HepG2 (cell line): Measurements from ENCODE around the gene DAZAP1. TPM values are rescaled to one million over a fixed set of nuclear protein-coding genes. Genes with fewer than 3 reads are reported as not detected.
A peak's percentile ranks its signal among the peaks of the same experiment; 100 is the strongest.

Experiments
- ETV6 ChIP-seq: sonication (generic); formaldehyde crosslinking; conservative IDR thresholded peaks from 2 replicates; pipeline ENCODE4 v1.4.0; 2020; ENCODE audit warnings: missing genetic modification reagents
- HMGA1 ChIP-seq: sonication (generic); formaldehyde crosslinking; conservative IDR thresholded peaks from 2 replicates; pipeline ENCODE4 v1.4.0; 2020; ENCODE audit warnings: missing genetic modification reagents
- JUNB ChIP-seq: sonication (generic); formaldehyde crosslinking; IDR thresholded peaks from 2 replicates; pipeline ENCODE4 v1.8.0; 2022; ENCODE audit warnings: missing genetic modification reagents, mild to moderate bottlenecking, borderline replicate concordance
- MEIS2 ChIP-seq: sonication (generic); formaldehyde crosslinking; IDR thresholded peaks from 2 replicates; pipeline ENCODE4 v1.9.0; 2021; ENCODE audit warnings: mild to moderate bottlenecking, missing genetic modification reagents
- PRDM10 ChIP-seq: sonication (generic); formaldehyde crosslinking; IDR thresholded peaks from 2 replicates; pipeline ENCODE4 v1.4.0; 2020; ENCODE audit warnings: low read depth, missing genetic modification reagents
- SNRNP70 ChIP-seq: fragments of 200-400 bp; formaldehyde crosslinking; IDR thresholded peaks from 2 replicates; pipeline ENCODE4 v1.6.1; 2017; ENCODE audit warnings: mild to moderate bottlenecking, low read depth, low read length, moderate library complexity
- SOX6 ChIP-seq, 2 experiments: fragments of 450-650 bp in 1 of 2; sonication (generic) in 1 of 2; formaldehyde crosslinking in 1 of 2; IDR thresholded peaks; 2 replicates each; pipeline versions ENCODE4 v1.4.0 to v1.6.1; 2017 to 2020; ENCODE audit warnings: antibody characterized with exemption in 1 of 2, mild to moderate bottlenecking in 1 of 2, missing genetic modification reagents in 1 of 2
- TRIM22 ChIP-seq: fragments of 450-650 bp; IDR thresholded peaks from 2 replicates; pipeline ENCODE4 v1.6.1; 2017
- YEATS4 ChIP-seq: sonication (generic); formaldehyde crosslinking; IDR thresholded peaks from 2 replicates; pipeline ENCODE4 v1.4.0; 2020; ENCODE audit warnings: missing genetic modification reagents, borderline replicate concordance
- ZBED4 ChIP-seq: sonication (generic); formaldehyde crosslinking; IDR thresholded peaks from 2 replicates; pipeline ENCODE4 v1.4.0; 2020; ENCODE audit warnings: missing genetic modification reagents, borderline replicate concordance
- ZNF282 ChIP-seq: fragments of 450-650 bp; IDR thresholded peaks from 2 replicates; pipeline ENCODE4 v1.6.1; 2018; ENCODE audit not compliant: partially characterized antibody
- ZNF512B ChIP-seq: sonication (generic); formaldehyde crosslinking; IDR thresholded peaks from 2 replicates; pipeline ENCODE4 v1.5.1; 2020; ENCODE audit warnings: missing genetic modification reagents, mild to moderate bottlenecking, borderline replicate concordance
- ZNF674 ChIP-seq: sonication (generic); formaldehyde crosslinking; IDR thresholded peaks from 2 replicates; pipeline ENCODE4 v1.5.0; 2020; ENCODE audit warnings: low read depth, mild to moderate bottlenecking, missing genetic modification reagents
- ZNF749 ChIP-seq: sonication (generic); formaldehyde crosslinking; IDR thresholded peaks from 2 replicates; pipeline ENCODE4 v1.8.0; 2022; ENCODE audit warnings: mild to moderate bottlenecking, missing genetic modification reagents, moderate library complexity, borderline replicate concordance
- ZNF777 ChIP-seq: sonication (generic); formaldehyde crosslinking; IDR thresholded peaks from 2 replicates; pipeline ENCODE4 v1.4.0; 2020; ENCODE audit warnings: missing genetic modification reagents
- polyA plus RNA-seq, 8 experiments: library from polyadenylated mRNA; depleted of rRNA in 3 of 8; stranded (reverse) in 7 of 8; unstranded in 1 of 8; fragments of >200 nt; fragmentation: Illumina TruSeq in 4 of 8; extraction: Trizol in 4 of 8; gene quantifications; 2 replicates each; pipeline versions ENCODE4 v1.2.1 to v1.2.3, GENCODE V29; 2011 to 2016; ENCODE audit warnings: low read depth in 4 of 8, missing spikeins in 1 of 8, mixed read lengths in 1 of 8; ENCODE audit not compliant: insufficient read depth in 1 of 8
- total RNA-seq, 5 experiments: library from RNA; depleted of rRNA; stranded (reverse); fragments of >200 nt; fragmentation: Illumina TruSeq; extraction: Trizol; gene quantifications; 2 replicates each; pipeline ENCODE4 v1.2.3, GENCODE V29; 2016; ENCODE audit warnings: low read depth in 1 of 5

The DAZAP1 gene
- total and polyA plus RNA-seq, 2 of the 13 experiments (the other 11 are each of a cell fraction or from before 2014, with no cell fraction given): 63.3 to 79.2 TPM

- TF ChIP-seq PRDM10: peak; percentile 89
- no peak for TF ChIP-seq SNRNP70
- no peak for TF ChIP-seq ZNF282
- TF ChIP-seq ETV6 (CRISPR knock-in tag): peak; percentile 84
- 0 out of 2 replicates have a peak, but pooled peaks have one; percentile 52 for TF ChIP-seq ZNF674 (CRISPR knock-in tag)
- peak; percentile 99 for TF ChIP-seq YEATS4
- TF ChIP-seq SOX6 (IDR thresholded peaks at IDR 0.05): no peak
- TF ChIP-seq SOX6 (CRISPR knock-in tag; IDR thresholded peaks at IDR 0.05): peak; percentile 87
- TF ChIP-seq ZNF749 (CRISPR knock-in tag): peak; percentile 68; the same call in 1 of the 2 replicates
- TF ChIP-seq ZBED4 (CRISPR knock-in tag): peak; percentile 45; the same call in 1 of the 2 replicates
- peak; percentile 65 for TF ChIP-seq JUNB (CRISPR knock-in tag)
- TF ChIP-seq TRIM22: no peak
- peak; percentile 73 for TF ChIP-seq ZNF777 (CRISPR knock-in tag)
- no peak for TF ChIP-seq HMGA1 (CRISPR knock-in tag)
- TF ChIP-seq MEIS2 (CRISPR knock-in tag): peak; percentile 75; the same call in 1 of the 2 replicates
- peak; percentile 93; the same call in 1 of the 2 replicates for TF ChIP-seq ZNF512B (CRISPR knock-in tag)
Observed at GRCh38 chr19:1438035-1438932, 30.9 kb downstream of the DAZAP1 start, which contains the start of gene RPS15 (continued).
